ENCODE data around the gene TM4SF4.

- TF ChIP-seq POLR2A (IDR thresholded peaks at IDR 0.05; ENCODE audit: low read length) (no peak), GATA1 (IDR thresholded peaks at IDR 0.05; ENCODE audit: low read depth, low read length) (no peak)
Observed at GRCh38 chr3:149438981-149439380, 35.5 kb upstream of the TM4SF4 start.

All from erythroblast (primary cell).